ENCODE data around the gene PNCK. TPM values are rescaled to one million over a fixed set of nuclear protein-coding genes. Genes with fewer than 3 reads are reported as not detected.

The PNCK gene
- polyA plus RNA-seq, 4 donors, result 6.2 to 11.4 (median 7.5) TPM

DNA sequence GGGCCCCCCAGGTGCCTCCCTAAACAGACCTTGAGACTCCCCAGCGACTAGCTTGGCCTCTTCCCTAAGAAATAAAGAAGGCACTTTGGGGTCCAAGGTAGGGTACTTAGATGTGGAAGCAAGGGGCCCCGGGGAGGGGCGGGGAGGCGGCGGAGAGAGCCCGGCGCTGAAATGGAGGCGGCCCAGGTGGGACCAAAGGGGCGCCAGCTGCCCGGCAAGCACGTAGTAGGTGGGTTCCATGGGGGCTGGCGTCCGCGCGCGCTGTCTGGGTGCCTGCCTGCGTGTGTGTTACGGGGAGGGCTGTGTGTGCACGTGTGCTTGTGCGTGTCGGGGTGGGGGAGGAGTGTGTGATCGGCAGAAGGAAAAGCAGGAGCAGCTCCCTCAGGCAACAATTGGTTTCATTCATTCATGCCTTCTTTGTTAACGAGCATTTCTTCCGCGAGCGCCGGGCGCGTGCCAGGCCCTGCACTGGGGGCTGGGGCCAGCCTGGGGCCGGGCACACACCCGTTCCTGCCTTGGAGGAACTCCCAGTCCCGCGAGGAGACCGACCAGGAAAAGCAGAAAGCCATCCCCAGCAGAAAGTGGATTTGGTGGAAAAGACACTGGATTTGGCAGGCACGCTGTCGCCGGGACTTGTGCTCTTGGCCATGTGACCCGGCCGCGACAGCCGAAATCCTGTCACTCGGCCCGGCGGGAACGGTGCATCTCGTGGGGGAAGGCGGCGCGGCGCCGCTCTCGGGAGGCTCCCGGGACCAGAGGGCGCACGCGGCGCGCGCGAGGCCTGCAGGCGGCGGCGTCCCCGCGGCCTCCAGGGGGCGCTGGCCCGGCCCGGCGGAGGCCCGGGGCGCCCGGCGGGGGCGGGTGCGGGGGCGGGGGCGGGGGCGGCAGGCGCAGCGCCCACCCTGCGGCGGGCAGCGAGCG lies 29.9 kb downstream of the PNCK start:
- no peak for DNase-seq (ENCODE audit: low read depth in 4 of 4, low spot score in 3 of 4)

- no peak for DNase-seq (ENCODE audit: low read depth in 4 of 4, low spot score in 3 of 4)
Observed at GRCh38 chrX:153642655-153643430, 30.8 kb downstream of the PNCK start.

DNA sequence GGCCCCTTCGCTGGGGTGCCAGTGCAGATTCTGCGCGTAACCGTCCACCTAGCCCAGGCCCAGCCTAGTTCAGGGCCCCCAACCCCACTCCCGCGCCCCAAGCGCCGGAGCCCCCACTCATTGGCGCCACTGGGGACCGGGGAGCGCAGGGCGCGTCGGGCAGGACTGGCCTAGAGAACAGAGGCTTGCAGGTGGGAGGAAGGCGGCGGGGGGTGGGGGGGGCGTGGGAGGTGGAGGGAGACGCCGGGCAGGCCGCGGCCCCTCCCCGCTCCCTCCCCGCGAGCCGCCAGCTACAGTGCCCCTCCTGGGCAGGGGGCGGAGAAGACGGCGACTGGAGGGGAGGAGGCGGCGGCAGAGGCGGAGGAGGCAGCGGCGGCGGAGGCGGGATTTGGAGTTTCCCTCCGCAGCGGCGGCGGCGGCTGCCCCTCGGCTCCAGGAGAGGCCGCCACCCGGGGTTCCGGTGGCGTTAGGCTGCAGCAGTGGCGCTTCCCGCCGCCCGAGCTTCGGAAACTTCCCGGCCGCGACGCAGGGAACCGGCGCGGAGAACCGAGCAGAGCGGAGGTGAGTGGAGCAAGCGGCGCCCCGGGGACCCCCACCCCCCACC lies 31.5 kb downstream of the PNCK start:
- DNase-seq (ENCODE audit: low read depth in 4 of 4, low spot score in 3 of 4), result no peak

GRCh38 chrX:153641627-153642026 lies 32.0 kb downstream of the PNCK start:
- DNase-seq (ENCODE audit: low read depth in 4 of 4, low spot score in 3 of 4), result no peak

DNA sequence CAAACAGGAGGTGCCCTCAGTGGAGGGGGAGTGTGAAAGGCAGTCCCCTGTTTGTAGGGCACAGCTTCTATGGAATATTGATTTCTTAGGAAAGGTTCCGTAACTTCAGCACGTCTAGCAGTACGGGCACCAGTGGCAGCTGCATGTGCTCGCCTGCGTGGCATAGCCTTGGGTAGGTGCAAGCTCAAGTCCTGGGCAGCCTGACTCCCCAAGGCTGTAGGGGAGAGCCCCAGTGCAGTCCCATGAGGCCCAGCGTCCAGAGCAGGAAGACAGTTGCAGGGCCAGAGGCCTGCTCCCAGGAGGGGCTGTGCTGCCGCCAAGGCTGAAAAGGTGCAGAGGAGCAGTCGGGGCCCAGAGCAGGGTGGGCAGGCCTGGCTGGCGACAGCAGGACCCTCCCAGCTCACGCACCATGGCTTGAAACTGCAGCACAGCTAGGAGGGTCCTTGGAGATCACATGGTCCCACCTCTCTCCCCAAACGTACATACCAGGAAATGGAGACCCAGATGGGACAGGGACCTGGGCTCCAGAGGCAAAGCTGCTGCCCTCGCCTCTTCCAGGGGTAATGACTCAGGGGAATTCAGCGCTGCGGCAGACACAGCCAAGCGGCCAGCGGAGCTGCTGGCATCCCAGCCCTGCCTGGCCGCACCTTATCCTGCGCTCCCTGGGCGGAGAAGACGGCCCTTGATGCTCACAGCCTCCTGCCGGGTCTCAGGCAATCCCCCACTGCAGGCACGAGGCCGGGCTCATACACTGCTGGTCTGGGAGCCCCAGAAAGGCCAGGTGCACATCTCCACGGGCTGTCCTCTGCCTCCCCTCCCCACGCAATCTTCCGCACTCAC lies 32.7 kb downstream of the PNCK start:
- DNase-seq (ENCODE audit: low read depth in 4 of 4, low spot score in 3 of 4), result no peak

DNA sequence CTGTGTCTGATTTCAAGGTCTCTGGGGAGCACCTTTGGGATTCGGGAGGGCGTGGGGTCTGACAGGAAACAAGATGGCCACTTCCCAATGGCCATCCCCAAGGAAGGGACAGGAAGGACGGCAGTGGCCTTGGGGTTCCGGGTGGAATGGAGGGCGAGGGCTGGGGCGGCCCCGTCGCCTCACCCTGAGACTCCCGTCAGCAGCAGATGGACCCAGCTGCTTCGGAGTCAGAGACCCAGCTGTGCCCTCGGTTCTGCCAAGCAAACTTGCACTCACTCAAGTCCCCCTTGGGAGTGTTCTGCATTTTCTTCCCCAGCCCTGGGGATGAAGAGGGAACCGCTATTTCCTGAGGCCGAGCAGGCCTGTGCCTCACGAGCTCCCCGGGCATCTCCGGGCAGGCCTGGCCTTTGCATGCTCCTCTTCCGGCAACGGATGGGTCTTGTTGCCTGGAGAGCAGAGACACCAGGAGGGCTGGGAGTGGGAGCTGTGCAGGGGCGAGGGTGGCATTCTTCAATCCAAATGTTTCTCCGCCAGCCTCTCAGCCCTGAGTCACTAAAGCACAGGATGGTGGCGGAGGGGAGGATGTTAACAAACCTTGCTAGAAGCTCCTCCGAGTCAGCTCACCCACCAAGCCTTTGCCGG lies 33.4 kb downstream of the PNCK start:
- DNase-seq (ENCODE audit: low read depth in 4 of 4, low spot score in 3 of 4), result no peak

DNA sequence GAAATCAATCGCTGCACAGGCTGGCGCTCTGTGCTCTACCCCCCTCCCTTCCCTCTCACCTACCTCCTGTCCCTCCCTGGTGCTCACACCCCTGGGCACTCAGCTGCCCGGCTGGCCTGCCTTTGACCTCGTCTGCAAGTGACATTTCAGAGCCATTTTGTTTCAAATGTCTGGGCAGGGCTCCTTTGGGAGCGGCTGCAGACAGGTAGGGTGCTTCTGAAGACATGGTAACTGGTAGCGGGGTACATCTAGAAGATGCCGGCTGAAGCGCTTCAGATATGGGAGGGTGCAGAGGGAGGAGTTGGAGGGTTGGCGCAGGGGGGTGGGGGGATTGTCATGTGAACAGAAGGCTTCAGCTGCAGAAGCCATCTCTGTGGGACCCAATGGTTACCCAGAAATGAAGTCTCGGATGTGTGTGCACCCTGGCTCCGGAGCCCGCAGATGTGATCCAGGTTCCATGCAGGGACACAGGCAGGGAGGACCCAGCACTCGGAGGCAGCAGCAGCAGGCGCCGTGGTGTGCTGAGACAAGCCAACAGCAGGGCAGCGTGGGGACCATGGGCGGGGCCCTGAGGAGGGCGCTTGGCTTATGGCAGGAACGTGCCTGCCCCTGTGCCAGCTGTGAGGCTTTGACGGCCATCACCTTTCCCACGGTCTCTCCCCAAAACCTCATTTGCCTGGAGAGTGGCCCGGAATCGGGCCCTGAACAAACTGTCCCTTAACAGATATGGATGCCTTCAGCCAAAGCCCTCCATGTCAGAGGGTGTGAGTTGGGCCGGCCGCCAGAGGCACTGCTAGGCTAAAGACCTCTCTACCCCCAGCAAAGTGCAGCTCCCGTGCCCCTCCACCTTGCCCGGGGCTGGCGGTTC lies 34.2 kb downstream of the PNCK start:
- DNase-seq (ENCODE audit: low read depth in 4 of 4, low spot score in 3 of 4), result no peak

DNA sequence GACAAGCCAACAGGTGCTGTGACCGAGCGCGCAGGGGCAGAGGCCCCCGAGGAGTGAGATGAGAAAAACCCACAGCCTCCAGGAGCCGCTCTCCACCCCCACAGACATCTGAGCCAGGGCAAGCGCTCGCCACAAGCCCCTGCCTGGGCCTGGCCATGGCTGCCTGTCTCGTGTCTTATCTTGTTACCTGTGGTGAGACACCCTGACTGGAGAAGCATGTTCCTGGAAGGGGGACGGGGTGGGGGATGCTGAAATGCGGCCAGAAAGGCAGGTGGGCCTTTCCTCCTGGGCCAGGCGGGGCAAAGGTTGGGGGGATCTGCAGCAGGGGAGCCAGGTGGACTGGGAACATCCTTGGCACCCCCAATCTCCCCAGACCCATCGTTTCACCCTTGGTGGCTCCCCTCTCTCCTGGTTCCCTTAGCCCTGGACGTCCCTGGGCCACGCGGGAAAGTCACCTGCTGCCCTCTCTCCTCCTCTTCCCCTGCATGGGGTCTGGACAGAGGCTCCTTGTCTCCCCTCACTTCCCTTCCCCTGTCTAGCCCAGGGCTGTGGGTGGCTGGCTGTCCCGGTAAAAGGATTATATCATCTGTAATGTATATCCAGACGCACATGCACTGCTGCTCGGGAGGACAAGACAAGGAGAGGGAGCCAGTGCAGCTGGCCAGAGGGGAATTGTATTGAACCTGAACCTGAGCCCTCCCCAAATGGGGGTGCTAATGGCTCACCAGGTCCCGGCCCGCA lies 35.0 kb downstream of the PNCK start:
- no peak for DNase-seq (ENCODE audit: low read depth in 4 of 4, low spot score in 3 of 4)

DNA sequence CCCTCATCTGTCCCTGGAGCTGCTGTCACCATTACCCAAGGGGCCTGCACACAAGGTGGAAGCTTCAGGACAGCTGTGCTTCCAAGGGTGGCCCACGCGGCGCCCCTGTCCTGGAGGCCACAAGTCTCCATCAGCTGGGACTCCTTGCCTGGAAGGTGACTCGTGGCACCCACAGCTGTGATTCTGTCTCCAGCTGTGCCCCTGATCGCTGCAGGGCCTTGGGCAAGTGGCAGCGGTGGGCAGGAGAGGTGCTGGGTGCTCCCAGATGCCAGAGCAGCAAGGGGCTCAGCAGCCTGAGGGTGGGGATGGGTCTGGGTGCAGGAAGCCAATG lies 35.6 kb downstream of the PNCK start:
- DNase-seq (ENCODE audit: low read depth in 4 of 4, low spot score in 3 of 4), result no peak

DNA sequence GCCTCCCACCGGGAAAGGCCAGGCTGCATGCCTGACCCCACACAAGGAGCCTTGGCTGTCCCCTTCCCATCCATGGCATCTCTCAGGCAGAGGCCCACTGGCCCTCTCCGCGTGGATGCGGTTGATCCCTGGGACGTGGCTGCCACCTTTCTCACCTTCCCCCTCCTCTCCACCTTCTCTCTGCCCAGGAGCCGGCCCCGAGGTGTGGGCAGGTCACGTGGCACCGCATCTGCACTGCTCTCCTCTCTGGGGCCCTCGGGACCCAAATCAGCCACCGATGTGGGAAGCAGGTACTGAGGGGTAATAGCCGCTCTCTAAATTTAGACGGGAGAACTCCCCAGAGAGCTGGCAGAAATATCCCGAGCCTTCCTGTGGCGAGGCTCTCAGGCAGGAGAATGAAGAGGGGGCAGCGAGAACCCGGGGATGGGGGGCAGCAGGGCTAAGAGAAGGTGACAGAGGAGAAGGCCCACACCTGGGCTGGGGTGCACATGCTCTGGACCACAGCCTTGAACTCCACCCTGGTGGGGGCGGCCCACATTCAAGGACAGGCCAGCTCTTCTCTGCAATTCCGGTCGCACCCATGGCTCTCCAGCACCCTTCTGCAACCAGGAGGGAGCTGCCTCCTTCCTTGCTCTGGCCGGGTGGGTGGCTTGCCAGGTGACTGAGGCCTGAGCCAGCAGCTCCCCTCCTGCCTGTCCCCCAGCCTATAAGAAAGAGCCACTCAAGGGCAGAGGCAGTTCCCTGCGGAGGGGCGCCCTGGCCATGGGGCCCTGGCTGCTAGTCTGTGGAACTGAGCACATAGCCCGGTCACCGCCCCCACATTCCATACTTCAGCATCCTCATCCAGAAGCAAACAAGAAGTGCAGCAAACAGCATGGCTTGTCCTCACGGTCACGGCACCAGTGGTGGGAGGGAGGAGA lies 36.2 kb downstream of the PNCK start:
- no peak for DNase-seq (ENCODE audit: low read depth in 4 of 4, low spot score in 3 of 4)

- DNase-seq (ENCODE audit: low read depth in 4 of 4, low spot score in 3 of 4), result no peak
Observed at GRCh38 chrX:153636716-153637115, 36.9 kb downstream of the PNCK start.

GRCh38 chrX:153635788-153636668 lies 37.6 kb downstream of the PNCK start:
- DNase-seq (ENCODE audit: low read depth in 4 of 4, low spot score in 3 of 4), result no peak

- DNase-seq (ENCODE audit: low read depth in 4 of 4, low spot score in 3 of 4), result no peak
Observed at GRCh38 chrX:153635388-153635787, 38.2 kb downstream of the PNCK start.

DNA sequence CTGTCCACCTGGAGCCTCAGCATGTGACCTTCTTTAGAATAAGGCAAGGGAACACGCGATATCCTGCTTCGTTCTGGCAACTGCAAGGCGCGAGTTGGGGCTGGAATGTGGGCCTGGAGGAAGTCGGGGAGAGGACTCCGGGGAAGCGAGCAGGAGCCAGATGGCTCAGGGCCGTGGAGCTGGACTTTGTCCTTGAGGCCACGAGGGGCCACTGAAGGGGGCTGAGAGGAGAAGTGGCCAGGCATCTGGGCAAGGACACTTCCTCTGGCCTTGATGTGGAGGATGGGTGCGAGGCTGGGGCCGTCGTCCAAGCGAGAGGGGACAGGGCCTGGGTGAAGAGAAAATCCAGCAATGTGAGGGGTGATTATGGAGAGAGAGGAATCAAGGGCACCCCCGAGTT lies 38.8 kb downstream of the PNCK start:
- DNase-seq (ENCODE audit: low read depth in 4 of 4, low spot score in 3 of 4), result no peak

- DNase-seq (ENCODE audit: low read depth in 4 of 4, low spot score in 3 of 4), result no peak
Observed at GRCh38 chrX:153634236-153634635, 39.4 kb downstream of the PNCK start.

GRCh38 chrX:153633607-153634180 lies 39.9 kb downstream of the PNCK start:
- DNase-seq (ENCODE audit: low read depth in 4 of 4, low spot score in 3 of 4), result no peak

Data from right renal pelvis (tissue), 4 donors.